ENCODE data around the gene TENM4.

- TF ChIP-seq EZH2 (IDR thresholded peaks at IDR 0.05) (no peak), FOXP2 (optimal IDR thresholded peaks at IDR 0.05; ENCODE audit: control extremely low read depth, extremely low read length, insufficient read depth) (no peak), POLR2AphosphoS5 (IDR thresholded peaks at IDR 0.05; ENCODE audit: borderline replicate concordance, low read depth, low read length) (no peak)
Measured at GRCh38 chr11:79076526-79077115, 364.2 kb downstream of the TENM4 start.
